CMK (cell line): ENCODE measurements around the gene PITPNC1.

Experiments
- DNase-seq: peaks from one replicate; pipeline ENCODE4 v3.0.0-alpha.2; 2010; ENCODE audit warnings: low read depth

PITPNC1 gene

GRCh38 chr17:67733449-67733848, 356.4 kb downstream of the PITPNC1 start:
- no peak for DNase-seq

- DNase-seq: no peak
Observed at GRCh38 chr17:67737145-67737544, 360.1 kb downstream of the PITPNC1 start.

GRCh38 chr17:67742025-67742424, 364.9 kb downstream of the PITPNC1 start:
- no peak for DNase-seq
